ENCODE data around the gene DDX47. TPM values are rescaled to one million over a fixed set of nuclear protein-coding genes. Genes with fewer than 3 reads are reported as not detected.
"Not testable (repeated sequence)": the region's sequence is repeated elsewhere in the genome, so short reads cannot be mapped to it uniquely, and the experiment has no call there.

DDX47 gene
- total and polyA plus RNA-seq, 2 donors = 49.4 to 56.0 TPM

- Histone ChIP-seq H3K27me3 (ENCODE audit: control insufficient read depth in 2 of 2, insufficient read depth in 1 of 2, low read length in 1 of 2) (no peaks in the 10 kb centered on the region), H3K36me3 (ENCODE audit: control insufficient read depth in 2 of 2, insufficient read depth in 2 of 2, low read length in 1 of 2) (no peaks in the 10 kb centered on the region), H3K4me3 (ENCODE audit: low read length in 2 of 2) (no peak overlapping the region), H3K9me3 (ENCODE audit: control insufficient read depth in 2 of 2, insufficient read depth in 1 of 2, low read length in 1 of 2) (no peaks in the 10 kb centered on the region), H3K27ac (ENCODE audit: low read depth in 1 of 2, low read length in 1 of 2) (no peak overlapping the region), H3K4me1 (ENCODE audit: control insufficient read depth in 2 of 2, insufficient read depth in 2 of 2, low read length in 2 of 2) (no peaks in the 10 kb centered on the region)
- DNase-seq (ENCODE audit: low read depth in 6 of 9, low spot score in 9 of 9) = no peak
- 93% methylated on average over 10 of the region's 10 CpGs for WGBS
These were observed 59.2 kb downstream of the DDX47 start for GRCh38 chr12:12872139-12872933.

- no peak for DNase-seq (ENCODE audit: low read depth in 6 of 9, low spot score in 9 of 9)
- Histone ChIP-seq H3K27ac (ENCODE audit: low read depth in 1 of 2, low read length in 1 of 2) (no peak overlapping the region), H3K36me3 (ENCODE audit: control insufficient read depth in 2 of 2, insufficient read depth in 2 of 2, low read length in 1 of 2) (no peaks in the 10 kb centered on the region), H3K27me3 (ENCODE audit: control insufficient read depth in 2 of 2, insufficient read depth in 1 of 2, low read length in 1 of 2) (no peaks in the 10 kb centered on the region), H3K4me1 (ENCODE audit: control insufficient read depth in 2 of 2, insufficient read depth in 2 of 2, low read length in 2 of 2) (no peaks in the 10 kb centered on the region), H3K9me3 (ENCODE audit: control insufficient read depth in 2 of 2, insufficient read depth in 1 of 2, low read length in 1 of 2) (no peaks in the 10 kb centered on the region), H3K4me3 (ENCODE audit: low read length in 2 of 2) (no peak overlapping the region)
- 98% methylated on average over 2 of the region's 2 CpGs for WGBS
These were observed 59.8 kb downstream of the DDX47 start for GRCh38 chr12:12872934-12873275.

DNA sequence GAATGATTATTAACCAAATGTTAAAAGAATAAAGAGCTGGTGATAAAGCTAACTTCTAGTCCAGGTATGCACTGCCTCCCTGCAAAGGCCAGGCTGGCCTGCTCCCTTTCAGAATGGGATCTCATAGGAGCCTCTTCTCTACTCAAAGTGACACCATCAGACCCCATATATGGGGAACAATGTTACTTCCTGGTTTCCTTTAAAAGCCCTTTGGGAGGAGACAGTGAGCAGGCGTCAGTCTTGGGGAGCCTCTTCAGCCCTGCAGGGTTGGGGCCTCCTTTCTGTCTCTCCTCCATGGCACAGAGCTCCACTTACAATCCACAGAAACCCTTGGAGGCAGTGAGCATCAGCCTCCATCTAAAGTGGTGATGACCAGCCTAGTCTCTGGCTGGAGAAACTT lies 60.9 kb downstream of the DDX47 start:
- H3K4me3 ChIP-seq (ENCODE audit: low read length in 2 of 2) = no peak overlapping the region
- H3K27ac ChIP-seq (ENCODE audit: low read depth in 1 of 2, low read length in 1 of 2) = no peak overlapping the region
- no peaks in the 10 kb centered on the region for H3K36me3 ChIP-seq (ENCODE audit: control insufficient read depth in 2 of 2, insufficient read depth in 2 of 2, low read length in 1 of 2)
- H3K4me1 ChIP-seq (ENCODE audit: control insufficient read depth in 2 of 2, insufficient read depth in 2 of 2, low read length in 2 of 2) = no peaks in the 10 kb centered on the region
- WGBS = 96% methylated on average over 1 of the region's 1 CpG
- H3K9me3 ChIP-seq (ENCODE audit: control insufficient read depth in 2 of 2, insufficient read depth in 1 of 2, low read length in 1 of 2) = no peaks in the 10 kb centered on the region
- H3K27me3 ChIP-seq (ENCODE audit: control insufficient read depth in 2 of 2, insufficient read depth in 1 of 2, low read length in 1 of 2) = no peaks in the 10 kb centered on the region
- no peak for DNase-seq (ENCODE audit: low read depth in 6 of 9, low spot score in 9 of 9)

DNA sequence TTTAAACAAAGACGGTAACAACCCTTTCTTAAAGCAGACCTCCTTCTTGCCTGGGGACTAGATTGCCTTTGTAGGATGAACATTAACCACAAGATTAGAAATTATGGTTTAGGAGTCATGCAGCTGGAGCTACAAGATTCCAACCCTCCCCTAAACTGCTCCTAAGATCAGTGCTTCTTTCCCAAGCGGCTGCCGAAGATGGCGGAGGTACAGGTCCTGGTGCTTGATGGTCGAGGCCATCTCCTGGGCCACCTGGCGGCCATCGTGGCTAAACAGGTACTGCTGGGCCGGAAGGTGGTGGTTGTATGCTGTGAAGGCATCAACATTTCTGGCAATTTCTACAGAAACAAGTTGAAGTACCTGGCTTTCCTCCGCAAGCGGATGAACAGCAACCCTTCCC lies 62.2 kb downstream of the DDX47 start:
- not testable (repeated sequence) for H3K27ac ChIP-seq (ENCODE audit: low read depth in 1 of 2, low read length in 1 of 2); H3K9me3 ChIP-seq (ENCODE audit: control insufficient read depth in 2 of 2, insufficient read depth in 1 of 2, low read length in 1 of 2); H3K4me1 ChIP-seq (ENCODE audit: control insufficient read depth in 2 of 2, insufficient read depth in 2 of 2, low read length in 2 of 2); H3K27me3 ChIP-seq (ENCODE audit: control insufficient read depth in 2 of 2, insufficient read depth in 1 of 2, low read length in 1 of 2); H3K4me3 ChIP-seq (ENCODE audit: low read length in 2 of 2); H3K36me3 ChIP-seq (ENCODE audit: control insufficient read depth in 2 of 2, insufficient read depth in 2 of 2, low read length in 1 of 2); DNase-seq (ENCODE audit: low read depth in 6 of 9, low spot score in 9 of 9)
- 97% methylated on average over 10 of the region's 10 CpGs for WGBS

DNA sequence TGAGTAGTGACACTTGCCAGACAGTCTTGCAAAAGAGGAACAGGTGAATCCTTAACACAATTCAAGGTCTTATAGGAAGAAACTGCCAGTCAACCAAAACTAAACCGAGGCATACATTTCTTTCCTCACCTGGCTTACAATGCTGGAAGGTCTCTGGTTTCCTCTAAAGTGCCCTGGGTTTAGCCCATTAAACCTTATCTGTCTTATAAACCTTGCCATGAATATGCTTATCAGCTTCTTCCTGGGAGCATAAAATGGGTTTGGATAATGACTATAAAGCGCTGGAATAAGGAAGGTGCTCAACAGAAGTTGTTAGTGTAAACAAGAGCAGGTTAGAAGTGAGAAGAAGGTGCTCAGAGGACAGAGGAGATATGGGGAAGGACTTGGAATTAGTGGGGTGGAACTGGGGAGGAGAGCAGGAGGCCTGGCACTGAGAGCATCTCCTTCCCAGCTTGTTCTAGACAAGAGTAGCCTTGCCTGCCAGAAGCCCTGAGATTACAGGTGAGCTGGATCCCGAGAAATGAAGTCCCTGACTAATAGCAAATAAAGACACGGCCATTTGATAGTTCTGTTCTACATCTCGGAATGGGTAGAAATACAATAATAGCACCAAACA lies 64.1 kb downstream of the DDX47 start:
- H3K9me3 ChIP-seq (ENCODE audit: control insufficient read depth in 2 of 2, insufficient read depth in 1 of 2, low read length in 1 of 2) = no peaks in the 10 kb centered on the region
- DNase-seq (ENCODE audit: low read depth in 6 of 9, low spot score in 9 of 9) = no peak
- WGBS = 88% methylated on average over 5 of the region's 5 CpGs

GRCh38 chr12:12877781-12878455 lies 64.8 kb downstream of the DDX47 start:
- 89% methylated on average over 9 of the region's 9 CpGs for WGBS
- H3K4me1 ChIP-seq (ENCODE audit: control insufficient read depth in 2 of 2, insufficient read depth in 2 of 2, low read length in 2 of 2) = no peaks in the 10 kb centered on the region
- no peak overlapping the region for H3K4me3 ChIP-seq (ENCODE audit: low read length in 2 of 2)
- no peak overlapping the region for H3K27ac ChIP-seq (ENCODE audit: low read depth in 1 of 2, low read length in 1 of 2)
- no peak for DNase-seq (ENCODE audit: low read depth in 6 of 9, low spot score in 9 of 9)
- no peaks in the 10 kb centered on the region for H3K36me3 ChIP-seq (ENCODE audit: control insufficient read depth in 2 of 2, insufficient read depth in 2 of 2, low read length in 1 of 2)
- no peaks in the 10 kb centered on the region for H3K9me3 ChIP-seq (ENCODE audit: control insufficient read depth in 2 of 2, insufficient read depth in 1 of 2, low read length in 1 of 2)
- H3K27me3 ChIP-seq (ENCODE audit: control insufficient read depth in 2 of 2, insufficient read depth in 1 of 2, low read length in 1 of 2) = no peaks in the 10 kb centered on the region

More for the DNA sequence above, 64.1 kb downstream of the DDX47 start:
- Histone ChIP-seq H3K4me1 (ENCODE audit: control insufficient read depth in 2 of 2, insufficient read depth in 2 of 2, low read length in 2 of 2) (no peaks in the 10 kb centered on the region), H3K36me3 (ENCODE audit: control insufficient read depth in 2 of 2, insufficient read depth in 2 of 2, low read length in 1 of 2) (no peaks in the 10 kb centered on the region), H3K27ac (ENCODE audit: low read depth in 1 of 2, low read length in 1 of 2) (no peak overlapping the region), H3K4me3 (ENCODE audit: low read length in 2 of 2) (no peak overlapping the region), H3K27me3 (ENCODE audit: control insufficient read depth in 2 of 2, insufficient read depth in 1 of 2, low read length in 1 of 2) (no peaks in the 10 kb centered on the region)

Other genes with a start within 250 kb of the DDX47 start
- 20.7 TPM for gene CREBL2, start 201.5 kb upstream of the DDX47 start, total RNA-seq
- gene CREBL2, start 201.5 kb upstream of the DDX47 start, polyA plus RNA-seq = 29.3 TPM
- 2.4 TPM for gene GPR19, start 117.2 kb upstream of the DDX47 start, total RNA-seq
- gene GPR19, start 117.2 kb upstream of the DDX47 start, polyA plus RNA-seq = 2.4 TPM
- 71.0 TPM for gene CDKN1B, start 96.0 kb upstream of the DDX47 start, total RNA-seq
- gene CDKN1B, start 96.0 kb upstream of the DDX47 start, polyA plus RNA-seq = 103 TPM
- gene APOLD1, start 27.7 kb upstream of the DDX47 start, total RNA-seq = 5.2 TPM
- gene APOLD1, start 27.7 kb upstream of the DDX47 start, polyA plus RNA-seq = 13.9 TPM
- 0.09 TPM for gene GPRC5A, start 78.2 kb downstream of the DDX47 start, total RNA-seq
- 1.1 TPM for gene GPRC5A, start 78.2 kb downstream of the DDX47 start, polyA plus RNA-seq
- gene GPRC5D, start 138.8 kb downstream of the DDX47 start, total RNA-seq = not detected
- gene GPRC5D, start 138.8 kb downstream of the DDX47 start, polyA plus RNA-seq = 0.05 TPM
- 3.9 TPM for gene HEBP1, start 186.9 kb downstream of the DDX47 start, total RNA-seq
- 42.3 TPM for gene HEBP1, start 186.9 kb downstream of the DDX47 start, polyA plus RNA-seq
- 4.1 TPM for gene FAM234B, start 231.0 kb downstream of the DDX47 start, total RNA-seq
- gene FAM234B, start 231.0 kb downstream of the DDX47 start, polyA plus RNA-seq = 3.8 TPM